Measurements from ENCODE around the gene ELFN2.

ELFN2 gene

DNA sequence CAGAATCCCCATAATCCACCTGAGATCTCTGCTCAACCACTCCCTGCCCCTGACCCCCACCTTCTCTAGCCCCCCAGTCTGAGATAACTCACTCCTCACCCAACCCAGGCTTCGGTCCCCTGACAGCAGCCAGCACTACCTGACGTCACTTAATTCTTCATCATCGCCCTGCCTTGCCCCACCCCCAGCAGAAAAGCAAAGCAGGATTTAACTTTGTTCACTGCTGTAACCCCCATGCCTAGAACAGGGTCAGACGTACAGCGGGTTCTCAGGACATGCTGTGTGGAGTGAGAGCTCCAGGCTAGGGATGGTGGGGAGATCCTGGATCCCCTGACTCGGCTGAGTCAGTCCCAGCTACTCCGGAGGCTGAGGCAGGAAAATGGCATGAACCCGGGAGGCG, 45.8 kb downstream of the ELFN2 start:
- DNase-seq, result no peak

GRCh38 chr22:37379722-37380121, 47.6 kb downstream of the ELFN2 start:
- no peak for DNase-seq

- no peak for DNase-seq
Observed at GRCh38 chr22:37379085-37379484, 48.2 kb downstream of the ELFN2 start.

DNA sequence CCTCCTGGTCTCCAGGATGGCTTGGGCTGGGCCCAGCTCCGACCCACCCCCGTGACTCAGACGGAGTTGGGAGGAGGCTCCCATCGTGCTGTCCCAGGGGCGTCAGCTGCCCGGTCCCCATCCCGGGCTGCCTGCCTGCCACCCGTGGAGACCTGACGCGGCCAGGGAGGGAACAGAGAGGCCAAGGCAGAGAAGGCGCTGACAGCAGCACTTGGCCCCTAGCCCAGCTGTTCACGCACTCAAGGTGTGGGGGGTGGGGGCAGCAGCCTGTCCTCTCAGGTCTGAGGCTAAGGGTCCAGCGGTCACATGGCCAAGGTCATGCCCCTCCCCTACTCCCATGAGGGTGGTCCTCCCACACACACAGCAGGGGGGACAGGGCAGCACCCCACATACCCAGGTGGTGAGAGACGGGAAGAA, 48.6 kb downstream of the ELFN2 start:
- DNase-seq, result no peak

GRCh38 chr22:37377927-37378326, 49.4 kb downstream of the ELFN2 start:
- DNase-seq, result no peak

DNA sequence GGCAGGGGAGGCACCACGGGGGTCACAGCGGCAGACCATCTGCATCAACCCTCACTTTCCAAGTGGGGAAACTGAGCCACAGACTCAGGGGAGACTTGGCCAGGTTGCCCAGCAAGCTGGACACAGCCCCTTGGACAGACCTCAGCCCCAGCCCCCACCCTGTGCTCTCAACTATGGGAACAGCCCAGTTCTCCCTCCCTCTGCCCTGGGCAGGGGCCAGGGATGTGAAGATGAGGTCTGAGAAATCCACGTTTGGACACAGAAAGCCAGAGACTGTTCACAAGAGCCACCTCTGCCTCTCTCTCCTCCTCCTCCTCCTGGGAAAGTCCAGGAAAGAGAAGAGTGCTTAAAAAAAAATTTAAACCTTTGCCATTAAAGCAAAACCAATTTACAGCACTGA, 50.1 kb downstream of the ELFN2 start:
- DNase-seq, result no peak

- no peak for DNase-seq
Observed at GRCh38 chr22:37376643-37377042, 50.6 kb downstream of the ELFN2 start.

DNA sequence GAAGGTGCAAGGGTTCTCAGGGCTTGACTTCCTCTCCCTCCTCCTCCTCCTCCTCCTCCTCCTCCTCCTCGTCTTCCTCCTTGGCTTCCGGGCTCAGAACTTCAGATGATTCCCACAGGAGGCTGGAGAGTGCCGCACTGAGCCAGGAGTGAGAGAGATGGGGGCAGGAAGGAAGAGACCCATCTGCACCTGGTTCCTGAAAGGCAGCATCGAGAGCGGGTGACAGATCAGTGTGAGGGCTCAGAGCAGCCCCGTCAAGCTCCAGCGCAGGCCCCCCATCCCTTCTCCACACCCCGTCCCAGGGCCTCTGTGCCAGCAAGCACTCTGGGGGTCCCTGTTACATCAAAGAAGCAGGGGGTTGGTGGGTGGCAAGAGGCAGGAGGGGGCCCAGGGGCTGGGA, 51.5 kb downstream of the ELFN2 start:
- DNase-seq, result no peak

DNA sequence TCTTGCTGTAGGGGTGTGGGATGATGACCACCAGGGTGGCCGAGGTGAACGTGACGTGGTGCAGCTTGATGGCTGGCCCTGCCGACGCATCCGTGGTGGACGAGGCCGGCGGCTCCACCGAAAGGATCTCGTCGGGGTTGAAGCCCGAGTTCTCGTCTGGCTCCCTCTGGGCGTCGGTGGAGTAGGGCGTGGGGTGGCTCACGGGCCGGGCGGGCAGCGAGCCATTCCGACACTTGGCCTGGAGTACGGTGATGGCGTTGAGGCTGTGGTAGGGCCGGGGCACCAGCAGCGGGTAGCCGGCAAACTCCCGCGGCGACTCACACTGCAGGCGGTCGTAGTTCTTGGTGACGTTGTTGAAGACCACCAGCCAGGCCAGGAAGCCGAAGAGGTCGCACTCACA, 52.7 kb downstream of the ELFN2 start:
- DNase-seq, result no peak

DNA sequence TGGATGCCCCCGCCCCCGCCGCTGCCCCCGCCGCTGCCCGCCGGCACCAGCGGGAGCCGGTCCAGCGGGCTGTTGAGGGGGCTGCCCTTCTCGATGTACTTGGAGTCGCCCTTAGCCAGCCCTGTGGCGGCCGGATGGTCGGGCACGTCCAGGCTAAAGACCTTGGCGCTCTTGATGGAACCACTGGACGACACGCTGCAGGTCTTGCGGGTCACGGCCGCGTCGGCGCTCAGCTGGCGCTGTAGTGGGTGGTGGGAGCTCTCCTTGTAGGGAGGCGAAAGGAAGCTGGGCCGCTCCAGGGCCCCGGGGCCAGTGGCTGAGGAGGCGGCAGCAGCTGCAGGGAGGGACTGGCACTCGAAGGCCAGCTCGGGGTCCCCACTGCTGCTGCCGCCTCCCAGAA, 53.8 kb downstream of the ELFN2 start:
- DNase-seq, result no peak

DNA sequence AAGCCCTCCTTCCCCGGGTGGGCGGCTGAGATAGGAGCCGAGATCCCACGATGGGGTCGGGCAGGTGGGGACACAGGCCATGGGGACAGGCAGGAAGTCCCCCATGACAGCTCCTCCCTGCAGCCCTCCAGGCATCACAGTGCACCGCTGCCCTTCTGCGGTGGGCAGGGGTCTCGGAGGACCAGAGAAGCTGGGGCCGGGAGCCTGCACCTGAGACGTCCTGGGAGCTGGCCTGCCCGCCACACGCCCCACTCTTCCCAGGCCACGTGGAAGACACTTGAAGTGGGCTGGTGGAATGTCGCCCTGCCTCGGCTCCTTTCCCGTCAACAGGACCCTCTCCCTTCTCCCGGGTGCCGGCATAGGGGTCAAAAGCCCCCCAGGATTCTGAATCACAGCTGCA, 55.4 kb downstream of the ELFN2 start:
- DNase-seq, result no peak

- no peak for DNase-seq
Observed at GRCh38 chr22:37371491-37371890, 55.8 kb downstream of the ELFN2 start.

DNA sequence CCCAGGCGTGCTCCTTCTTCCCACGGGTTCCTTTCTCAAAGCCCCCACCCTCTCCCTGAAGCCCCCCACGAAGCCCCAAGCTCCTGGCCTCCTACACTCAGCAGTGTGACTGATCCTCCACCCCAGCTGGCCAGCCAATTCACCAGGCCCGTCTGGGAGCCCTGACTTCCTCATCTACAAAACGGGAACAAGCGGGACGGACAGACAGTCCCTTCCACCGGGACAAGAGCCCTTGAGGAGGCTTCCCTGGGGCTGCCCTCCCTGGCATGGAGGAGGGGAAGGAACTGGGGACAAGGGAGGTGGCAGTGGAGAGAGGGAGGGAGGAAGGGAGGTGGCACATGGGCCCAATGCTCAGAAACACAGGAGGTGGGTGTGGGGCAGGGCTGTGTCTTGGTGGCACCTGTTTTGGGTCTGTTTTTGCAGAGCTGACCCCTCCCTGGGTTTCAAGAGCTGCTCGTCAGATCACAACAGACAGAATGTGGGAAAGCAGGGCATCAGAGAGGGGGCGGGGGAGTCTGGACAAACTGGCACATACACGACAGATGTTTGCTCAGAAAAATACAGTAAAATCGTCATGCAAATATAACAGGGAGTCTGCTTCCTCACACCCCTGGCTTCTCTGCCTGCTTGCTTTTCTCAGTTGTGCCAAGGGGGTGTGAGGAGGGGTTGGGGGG, 56.8 kb downstream of the ELFN2 start:
- DNase-seq, result no peak

DNA sequence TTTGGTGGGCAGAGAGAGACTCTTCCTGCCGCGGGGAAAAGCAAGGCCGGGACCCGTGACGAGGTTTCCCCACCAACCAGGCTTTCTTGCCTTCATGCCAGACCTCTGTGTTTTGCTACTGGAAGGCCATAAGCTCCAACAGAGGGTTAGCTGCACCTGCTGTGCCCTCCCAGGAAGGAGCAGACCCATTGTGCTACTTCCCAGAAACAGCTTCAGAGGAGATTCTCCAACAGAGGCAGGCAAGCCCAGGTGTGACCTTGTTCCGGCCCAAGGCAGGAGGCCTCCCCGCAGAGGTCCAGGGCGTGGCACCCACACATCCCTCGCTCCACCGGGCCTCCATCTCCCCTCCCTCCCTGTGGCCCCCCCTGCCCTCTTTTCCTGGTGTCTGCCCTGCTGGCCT, 57.8 kb downstream of the ELFN2 start:
- no peak for DNase-seq

- DNase-seq, result no peak
Observed at GRCh38 chr22:37368058-37368457, 59.2 kb downstream of the ELFN2 start.

DNA sequence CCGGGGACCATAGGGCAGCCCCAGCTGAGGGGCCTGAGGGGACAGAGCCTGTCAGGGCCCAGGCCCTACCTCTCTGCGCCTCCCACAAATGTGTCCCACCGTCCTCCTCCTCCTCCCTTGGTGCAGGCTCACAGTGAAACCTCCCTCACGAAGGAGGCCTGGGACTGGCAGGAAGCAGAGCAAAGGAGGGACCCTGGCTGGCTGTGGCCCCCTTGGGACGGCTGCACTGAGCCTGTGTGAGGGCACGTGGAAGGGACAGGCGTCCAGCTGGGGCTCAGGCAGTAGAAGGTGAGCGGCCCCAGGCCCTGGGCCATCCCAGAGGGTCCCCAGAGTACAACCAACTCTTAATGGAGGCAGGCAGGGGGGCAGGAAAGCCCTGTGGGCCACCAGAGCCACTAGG, 60.7 kb downstream of the ELFN2 start:
- DNase-seq, result no peak

GRCh38 chr22:37365950-37366349, 61.3 kb downstream of the ELFN2 start:
- no peak for DNase-seq

GRCh38 chr22:37363261-37363992, 63.9 kb downstream of the ELFN2 start:
- no peak for DNase-seq

- no peak for DNase-seq
Observed at GRCh38 chr22:37362621-37363020, 64.7 kb downstream of the ELFN2 start.

- no peak for DNase-seq
Observed at GRCh38 chr22:37358917-37359316, 68.4 kb downstream of the ELFN2 start.

DNA sequence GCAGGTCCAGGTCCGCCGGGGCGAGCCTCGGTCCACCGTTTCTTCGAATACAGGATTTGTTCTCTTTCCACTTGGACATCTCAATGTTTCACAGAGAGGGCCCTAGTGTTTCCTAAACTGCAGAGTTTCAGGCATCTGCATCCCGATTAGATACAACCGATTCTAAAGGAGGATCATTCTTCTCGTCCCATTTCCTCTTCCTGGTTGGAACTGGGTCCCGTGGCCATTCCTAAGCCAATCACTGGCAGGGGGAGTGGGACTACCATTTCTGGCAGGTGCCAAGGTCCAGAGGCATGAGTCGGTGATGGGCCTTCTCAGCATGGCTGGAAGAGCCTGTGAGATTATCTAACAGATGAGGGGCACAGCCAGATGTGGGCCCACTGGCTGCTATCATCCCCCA, 68.9 kb downstream of the ELFN2 start:
- DNase-seq, result no peak

DNA sequence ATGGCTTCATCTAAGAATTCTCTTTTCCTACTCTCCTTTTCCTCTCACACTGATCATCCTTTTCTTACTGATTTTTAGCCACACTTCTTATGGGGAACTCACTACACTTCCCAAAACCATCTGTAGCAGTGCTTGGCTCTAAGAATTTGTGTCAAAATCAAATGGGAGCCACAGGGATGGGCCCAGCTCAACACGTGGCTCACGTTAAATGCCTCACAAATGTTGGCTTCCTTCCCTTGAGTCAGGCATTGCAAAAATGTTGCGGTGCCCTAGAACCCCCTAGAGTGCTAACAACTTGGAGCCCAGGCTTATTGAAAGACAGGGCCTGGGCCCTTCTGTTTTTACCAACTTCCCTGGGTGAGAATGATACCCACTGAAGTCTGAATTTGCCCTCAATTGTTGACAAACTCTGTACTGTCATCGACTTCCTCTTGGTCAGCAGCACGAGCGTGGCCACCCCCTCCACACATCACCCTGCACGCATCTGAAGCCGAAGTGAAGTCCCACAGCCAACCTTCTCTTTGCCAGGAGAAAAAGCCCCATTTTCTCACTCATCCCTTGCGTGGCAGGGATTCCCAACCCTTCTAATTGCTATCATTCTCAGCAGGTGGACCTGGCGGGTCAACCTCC, 69.7 kb downstream of the ELFN2 start:
- no peak for DNase-seq

DNA sequence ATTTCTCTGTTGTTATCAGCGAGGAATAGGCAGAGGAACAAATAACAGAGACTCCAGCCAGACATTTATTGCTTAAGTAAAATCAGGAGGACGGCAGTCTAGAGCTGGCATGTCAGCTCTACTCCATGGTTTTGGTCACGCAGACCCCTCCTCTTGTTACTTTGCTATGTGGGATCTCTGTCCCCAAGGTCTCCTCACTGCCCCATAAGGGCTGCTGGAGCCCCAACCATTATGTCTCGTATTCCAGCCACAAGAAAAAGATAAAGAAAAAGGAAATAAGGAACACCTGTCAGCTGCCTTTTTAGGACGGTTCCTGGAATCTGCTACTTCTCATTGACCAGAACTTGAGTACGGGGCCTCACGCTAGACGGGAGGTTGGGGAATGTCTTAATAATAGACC, 70.4 kb downstream of the ELFN2 start:
- DNase-seq, result no peak

GRCh38 chr22:37355174-37355573, 72.1 kb downstream of the ELFN2 start:
- DNase-seq, result no peak

Measured in right forelimb (tissue), 1 donor.